DND-41 (cell line): ENCODE measurements around the gene SLF2.

Experiments used
- ATAC-seq: fragments of 200-7000 bp; cut with Tn5 transposase; 3 replicates; pipeline ENCODE4 v1.9.1; 2021; ENCODE audit warnings: low read depth; ENCODE audit not compliant: insufficient read depth
- DNase-seq: peaks from one replicate; pipeline ENCODE4 v3.0.0-alpha.2; 2020
- H2AFZ ChIP-seq: 2 replicates; pipeline ENCODE4 v1.6.0; 2012; ENCODE audit warnings: low read depth, low read length
- H3K27ac ChIP-seq: 2 replicates; pipeline ENCODE4 v1.5.1; 2012; ENCODE audit warnings: low read length, inconsistent platforms
- H3K27me3 ChIP-seq: fragments of 200-600 bp; sonication (generic); 2 replicates; pipeline ENCODE4 v1.6.0; 2012; ENCODE audit warnings: low read length, mild to moderate bottlenecking, inconsistent platforms; ENCODE audit not compliant: insufficient read depth, poor library complexity
- H3K36me3 ChIP-seq: 2 replicates; pipeline ENCODE4 v1.5.1; 2012; ENCODE audit warnings: low read length, inconsistent platforms; ENCODE audit not compliant: insufficient read depth
- H3K4me1 ChIP-seq: 2 replicates; pipeline ENCODE4 v1.5.1; 2012; ENCODE audit warnings: mild to moderate bottlenecking, low read length; ENCODE audit not compliant: insufficient read depth
- H3K4me2 ChIP-seq: 2 replicates; pipeline ENCODE4 v1.6.0; 2012; ENCODE audit warnings: mild to moderate bottlenecking, moderate library complexity, low read length, inconsistent platforms; ENCODE audit not compliant: insufficient read depth
- H3K4me3 ChIP-seq, 2 experiments: fragments of 200-600 bp in 1 of 2; shearing (Covaris generic) in 1 of 2; 2 replicates each; pipeline ENCODE4 v1.5.1; 2012 to 2016; ENCODE audit warnings: inconsistent platforms in 2 of 2, low read length in 2 of 2, mild to moderate bottlenecking in 2 of 2, low read depth in 1 of 2, moderate library complexity in 1 of 2
- H3K79me2 ChIP-seq: 2 replicates; pipeline ENCODE4 v1.6.0; 2012; ENCODE audit warnings: low read length, inconsistent platforms; ENCODE audit not compliant: insufficient read depth
- H3K9ac ChIP-seq: 2 replicates; pipeline ENCODE4 v1.6.0; 2012; ENCODE audit warnings: low read depth, mild to moderate bottlenecking, inconsistent platforms, low read length, moderate library complexity
- H3K9me3 ChIP-seq: 2 replicates; pipeline ENCODE4 v1.5.1; 2012; ENCODE audit warnings: low read length, moderate library complexity, mild to moderate bottlenecking, inconsistent platforms; ENCODE audit not compliant: insufficient read depth, severe bottlenecking
- H4K20me1 ChIP-seq: 2 replicates; pipeline ENCODE4 v1.6.0; 2012; ENCODE audit warnings: low read length; ENCODE audit not compliant: insufficient read depth
- CTCF ChIP-seq: IDR thresholded peaks from 2 replicates; pipeline ENCODE4 v1.5.1; 2012; ENCODE audit warnings: borderline replicate concordance, low read length, moderate library complexity, mild to moderate bottlenecking; ENCODE audit not compliant: poor library complexity, severe bottlenecking; ENCODE audit errors: extremely low read depth
- EZH2 ChIP-seq: IDR thresholded peaks from 3 replicates; pipeline ENCODE4 v1.6.1; 2012; ENCODE audit warnings: borderline replicate concordance, low read depth, mild to moderate bottlenecking, moderate library complexity, low read length, inconsistent platforms; ENCODE audit not compliant: severe bottlenecking

The SLF2 gene

GRCh38 chr10:100896876-100897461, 15.8 kb upstream of the SLF2 start:
- no peaks in the 10 kb centered on the region for H3K79me2 ChIP-seq
- no peaks in the 10 kb centered on the region for H3K4me1 ChIP-seq
- H3K27me3 ChIP-seq, result peaks cover 24% of the 10 kb centered on the region
- H3K4me2 ChIP-seq, result no peak overlapping the region
- no peak overlapping the region for H3K27ac ChIP-seq
- no peak overlapping the region for H3K9ac ChIP-seq
- H4K20me1 ChIP-seq, result no peaks in the 10 kb centered on the region
- no peaks in the 10 kb centered on the region for H3K9me3 ChIP-seq
- TF ChIP-seq CTCF (no peak), EZH2 (no peak)
- H3K36me3 ChIP-seq, result no peaks in the 10 kb centered on the region
- no peak overlapping the region for H3K4me3 ChIP-seq
- ATAC-seq (no peak), DNase-seq (no peak)
- no peak overlapping the region for H2AFZ ChIP-seq

- H4K20me1 ChIP-seq, result no peaks in the 10 kb centered on the region
- H3K9ac ChIP-seq, result no peak overlapping the region
- H3K27ac ChIP-seq, result no peak overlapping the region
- no peak overlapping the region for H2AFZ ChIP-seq
- no peaks in the 10 kb centered on the region for H3K36me3 ChIP-seq
- no peak overlapping the region for H3K4me2 ChIP-seq
- no peaks in the 10 kb centered on the region for H3K4me1 ChIP-seq
- no peak for TF ChIP-seq EZH2
- TF ChIP-seq CTCF, result no peak
- no peak overlapping the region for H3K4me3 ChIP-seq
- ATAC-seq (no peak), DNase-seq (no peak)
- H3K79me2 ChIP-seq, result no peaks in the 10 kb centered on the region
- H3K27me3 ChIP-seq, result peaks cover 20% of the 10 kb centered on the region
- no peaks in the 10 kb centered on the region for H3K9me3 ChIP-seq
These were observed 14.8 kb upstream of the SLF2 start for GRCh38 chr10:100897976-100898375.

- DNase-seq, result no peak
- Histone ChIP-seq H3K79me2 (no peaks in the 10 kb centered on the region), H4K20me1 (no peaks in the 10 kb centered on the region), H3K4me1 (no peaks in the 10 kb centered on the region), H3K36me3 (no peaks in the 10 kb centered on the region), H3K4me3 (no peak overlapping the region), H3K27me3 (peaks cover 15% of the 10 kb centered on the region), H3K4me2 (no peak overlapping the region), H2AFZ (no peak overlapping the region), H3K27ac (no peak overlapping the region), H3K9me3 (no peaks in the 10 kb centered on the region), H3K9ac (no peak overlapping the region)
- TF ChIP-seq CTCF (no peak), EZH2 (no peak)
- ATAC-seq, result no peak
These were observed 13.6 kb upstream of the SLF2 start for GRCh38 chr10:100899171-100899570.
